ENCODE results near the gene BMPR1B.

Gene BMPR1B

GRCh38 chr4:94918543-94918942 lies 160.8 kb downstream of the BMPR1B start:
- no peak for DNase-seq

- no peak for DNase-seq
Observed at GRCh38 chr4:94920369-94920768, 162.6 kb downstream of the BMPR1B start.

DNA sequence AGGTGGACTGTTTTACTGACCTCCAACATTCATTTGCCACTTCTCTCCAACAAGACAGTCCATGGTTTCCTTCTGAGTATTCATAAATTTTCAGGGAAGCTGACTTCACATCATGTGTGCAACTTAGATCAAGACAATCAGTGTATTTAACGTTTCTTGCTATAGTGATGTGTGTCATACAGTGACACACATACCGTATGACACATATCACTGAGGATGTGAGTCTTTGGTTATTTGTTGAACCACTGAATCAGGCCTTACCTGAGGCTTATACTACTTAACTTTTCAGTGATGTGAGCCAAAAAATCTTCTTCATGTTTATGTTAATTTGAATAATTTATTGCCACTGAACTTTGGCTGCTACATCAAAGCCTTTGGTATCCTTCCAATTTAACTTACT lies 166.8 kb downstream of the BMPR1B start:
- no peak for DNase-seq

- DNase-seq = peak; percentile 50
Observed at GRCh38 chr4:94925764-94926347, 168.1 kb downstream of the BMPR1B start.

DNA sequence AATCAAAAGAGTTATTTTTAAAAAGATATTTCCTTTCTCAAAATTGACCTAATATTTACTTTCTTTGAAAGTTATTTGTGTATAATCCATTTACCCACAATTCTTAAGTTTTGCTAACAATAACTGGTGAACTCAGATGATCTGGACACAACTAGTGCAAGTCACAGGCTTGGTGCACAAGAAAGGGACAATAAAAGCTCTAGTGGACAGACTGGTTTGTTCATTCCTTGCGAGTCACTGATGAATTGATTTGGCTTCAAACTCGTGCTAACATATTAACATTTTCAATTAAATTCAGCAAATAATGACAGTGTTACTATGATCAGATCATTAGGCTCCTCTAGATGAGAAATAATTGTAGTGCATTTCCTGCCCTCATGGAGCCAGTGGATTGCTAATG lies 169.2 kb downstream of the BMPR1B start:
- no peak for DNase-seq

DNA sequence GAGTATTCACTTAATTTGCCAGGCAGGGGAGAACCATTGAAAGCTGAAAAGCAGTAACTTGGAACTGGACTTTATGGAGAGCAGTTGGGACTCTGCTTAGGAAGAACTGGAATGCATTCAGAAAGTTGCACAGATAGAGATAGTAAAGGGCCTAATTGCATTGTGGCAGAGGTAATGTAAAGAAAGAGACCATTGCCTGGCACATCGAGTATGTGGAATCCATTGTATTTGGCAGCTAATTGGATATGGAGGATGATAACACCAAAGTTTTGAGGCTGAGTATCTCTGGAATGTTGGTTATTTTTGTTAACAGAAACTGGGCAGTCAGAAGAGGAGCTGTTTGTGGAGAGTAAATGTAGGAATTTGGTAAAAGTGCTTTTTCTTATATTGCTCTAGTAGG lies 169.9 kb downstream of the BMPR1B start:
- no peak for DNase-seq

GRCh38 chr4:94929696-94930095 lies 171.9 kb downstream of the BMPR1B start:
- DNase-seq = no peak

- no peak for DNase-seq
Observed at GRCh38 chr4:94931626-94932025, 173.9 kb downstream of the BMPR1B start.

DNA sequence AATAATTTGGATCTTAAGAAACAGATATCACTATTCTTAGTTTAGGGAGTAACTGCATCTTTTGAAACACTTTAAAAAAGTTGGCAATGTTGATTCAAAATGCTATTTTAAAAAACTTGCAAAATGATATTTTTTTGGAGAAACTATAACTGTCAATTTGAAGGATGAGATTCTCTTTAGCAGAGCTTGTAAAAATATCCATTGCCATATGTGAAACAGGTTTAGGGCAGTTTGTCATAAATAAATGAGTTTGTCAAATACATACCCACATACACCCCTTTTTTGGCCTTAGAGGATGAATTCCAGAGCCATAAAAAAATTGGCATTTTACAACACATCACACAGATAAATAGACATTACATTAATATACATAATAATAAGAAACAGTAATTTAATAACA lies 174.6 kb downstream of the BMPR1B start:
- no peak for DNase-seq

- no peak for DNase-seq
Observed at GRCh38 chr4:94933799-94934198, 176.0 kb downstream of the BMPR1B start.

GRCh38 chr4:94934201-94934600 lies 176.4 kb downstream of the BMPR1B start:
- no peak for DNase-seq

DNA sequence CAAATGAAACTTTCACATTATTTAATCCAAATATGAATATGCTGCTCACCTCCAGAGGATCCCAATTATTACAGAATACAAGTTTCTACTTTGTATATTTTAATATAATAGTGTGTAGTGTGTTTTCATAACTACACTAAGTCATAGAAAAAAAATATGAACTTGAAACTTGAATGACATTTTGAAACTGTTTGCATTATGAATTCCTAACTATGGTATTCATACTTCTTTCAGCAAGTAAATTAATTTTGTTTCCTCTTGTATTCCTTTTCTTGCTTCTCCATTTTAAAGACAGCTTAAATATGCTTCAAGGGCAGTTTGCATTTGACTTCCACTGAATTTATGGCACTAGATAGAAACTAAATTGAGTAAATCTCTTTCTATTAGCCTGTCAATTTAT lies 177.1 kb downstream of the BMPR1B start:
- DNase-seq = no peak

GRCh38 chr4:94936854-94937253 lies 179.1 kb downstream of the BMPR1B start:
- peak; percentile 16 for DNase-seq

- DNase-seq = peak; percentile 32
Observed at GRCh38 chr4:94939791-94940519, 182.2 kb downstream of the BMPR1B start.

- no peak for DNase-seq
Observed at GRCh38 chr4:94940520-94940908, 182.8 kb downstream of the BMPR1B start.

GRCh38 chr4:94941706-94942105 lies 184.0 kb downstream of the BMPR1B start:
- DNase-seq = peak; percentile 13

DNA sequence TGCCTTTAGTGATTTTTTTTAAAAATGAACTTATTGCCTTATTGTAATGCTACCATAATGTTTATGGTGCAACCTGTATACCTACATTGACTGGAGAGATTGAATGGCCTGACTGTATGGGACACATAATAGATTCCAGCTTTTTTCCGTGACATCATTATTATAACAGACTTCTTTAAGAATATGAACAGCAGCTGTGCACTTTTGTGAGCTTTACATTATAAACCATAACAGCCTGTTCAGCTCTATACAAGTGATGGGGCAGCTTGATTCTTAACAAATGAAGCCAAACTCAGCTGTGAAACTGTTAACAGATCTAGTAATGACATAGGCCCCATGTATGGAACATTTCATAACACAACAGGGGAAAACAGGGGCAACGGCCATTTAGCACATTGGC lies 187.0 kb downstream of the BMPR1B start:
- DNase-seq = no peak

- DNase-seq = no peak
Observed at GRCh38 chr4:94947681-94948108, 189.9 kb downstream of the BMPR1B start.

GRCh38 chr4:94954251-94954650 lies 196.5 kb downstream of the BMPR1B start:
- DNase-seq = no peak

GRCh38 chr4:94957030-94957429 lies 199.3 kb downstream of the BMPR1B start:
- peak; percentile 62 for DNase-seq

- DNase-seq = no peak
Observed at GRCh38 chr4:94959307-94959706, 201.6 kb downstream of the BMPR1B start.

- DNase-seq = no peak
Observed at GRCh38 chr4:94960708-94961107, 203.0 kb downstream of the BMPR1B start.

- no peak for DNase-seq
Observed at GRCh38 chr4:94961420-94961819, 203.7 kb downstream of the BMPR1B start.

DNA sequence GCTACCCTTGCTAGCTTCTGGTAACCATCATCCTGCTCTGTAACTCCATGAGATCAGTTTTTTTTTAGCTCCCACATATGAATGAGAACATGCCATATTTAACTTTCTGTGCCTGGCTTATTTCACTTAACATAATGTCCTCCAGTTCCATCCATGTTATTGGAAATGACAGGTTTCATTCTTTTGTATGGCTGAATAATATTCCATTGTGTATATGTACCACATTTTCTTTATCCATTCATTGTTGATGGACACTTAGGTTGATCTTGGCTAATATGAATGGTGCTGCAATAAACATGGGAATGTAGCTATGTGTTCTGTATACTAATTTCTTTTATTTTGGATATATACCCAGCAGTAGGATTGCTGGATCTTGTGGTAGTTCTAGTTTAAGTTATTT lies 204.7 kb downstream of the BMPR1B start:
- DNase-seq = no peak

GRCh38 chr4:94965852-94966251 lies 208.1 kb downstream of the BMPR1B start:
- no peak for DNase-seq
